Heart left ventricle (tissue), 16 donors: ENCODE measurements around the gene RNH1. TPM values are rescaled to one million over a fixed set of nuclear protein-coding genes. Genes with fewer than 3 reads are reported as not detected.

Experiments
- ATAC-seq, 4 donors: fragments of 200-7000 bp; cut with Tn5 transposase; one replicate each; pipeline ENCODE4 v1.9.1; 2020 to 2022; ENCODE audit warnings: moderate library complexity in 4 of 4, mild to moderate bottlenecking in 3 of 4, moderate number of reproducible peaks in 1 of 4
- DNase-seq, 5 donors: peaks; one replicate each; pipeline ENCODE4 v3.0.0-alpha.2; 2020
- H3K27ac ChIP-seq, 12 donors: fragments of 200-600 bp; sonication (generic) in 4 of 12; one replicate each; pipeline versions ENCODE4 v1.5.0 to v1.8.0; 2016 to 2022; ENCODE audit warnings: mild to moderate bottlenecking in 2 of 12
- H3K27me3 ChIP-seq, 9 donors: fragments of 200-600 bp; sonication (generic) in 2 of 9; one replicate each; pipeline versions ENCODE4 v1.5.1 to v1.8.0; 2016 to 2022; ENCODE audit warnings: mild to moderate bottlenecking in 3 of 9
- H3K36me3 ChIP-seq, 9 donors: fragments of 200-600 bp; sonication (generic) in 2 of 9; one replicate each; pipeline versions ENCODE4 v1.5.0 to v1.8.0; 2018 to 2022; ENCODE audit warnings: mild to moderate bottlenecking in 2 of 9
- H3K4me1 ChIP-seq, 12 donors: fragments of 200-600 bp; sonication (generic) in 4 of 12; one replicate each; pipeline versions ENCODE4 v1.5.0 to v1.8.0; 2016 to 2022; ENCODE audit warnings: mild to moderate bottlenecking in 3 of 12
- H3K4me3 ChIP-seq, 12 donors: fragments of 200-600 bp; sonication (generic) in 4 of 12; one replicate each; pipeline versions ENCODE4 v1.5.0 to v1.8.0; 2017 to 2022; ENCODE audit warnings: mild to moderate bottlenecking in 9 of 12, moderate library complexity in 4 of 12
- H3K9me3 ChIP-seq, 12 donors: fragments of 200-600 bp; sonication (generic) in 4 of 12; one replicate each; pipeline versions ENCODE4 v1.5.0 to v1.8.0; 2016 to 2022; ENCODE audit warnings: mild to moderate bottlenecking in 1 of 12
- POLR2A ChIP-seq, 2 donors: fragments of 450-650 bp; IDR thresholded peaks; one replicate each; pipeline ENCODE4 v1.6.1; 2017; ENCODE audit warnings: antibody characterized with exemption in 2 of 2, mild to moderate bottlenecking in 2 of 2, moderate library complexity in 2 of 2
- WGBS, 4 donors: extraction: QIAGEN DNeasy Blood & Tissue Kit in 2 of 4; methylation state at CpG; one replicate each; pipeline versions ENCODE4 v1.1.5 to v1.1.7; 2013 to 2018; 5-methylcytosine and 5-hydroxymethylcytosine counted together
- intact Hi-C, 10 donors: fragments of 100-400 bp; cut with DNase I; formaldehyde crosslinking; loops; one replicate each; pipeline versions ENCODE4 v1.11.1 to v1.14.2; 2022
- polyA plus RNA-seq, 2 donors: library from polyadenylated mRNA; stranded (reverse); fragments of 200-250 nt; gene quantifications; one replicate each; pipeline ENCODE4 v1.2.3, GENCODE V29; 2013
- total RNA-seq, 9 donors: library from RNA; depleted of rRNA in 2 of 9; stranded (reverse); fragments of >200 nt in 2 of 9; fragmentation: NEBNext Ultra II Directional in 3 of 9; extraction: Animal tissue kit (Norgen Biotek cat#: 25700) in 3 of 9; gene quantifications; one replicate each; pipeline versions ENCODE4 v1.1.0 to v1.2.4, GENCODE V29; 2016 to 2023
- TF ChIP-seq, protein P1 (sequence below), 12 donors: fragments of 200-600 bp; sonication (generic) in 4 of 12; IDR thresholded peaks; one replicate each; pipeline versions ENCODE4 v1.5.0 to v1.8.0; 2018 to 2022; ENCODE audit warnings: antibody characterized with exemption in 12 of 12, mild to moderate bottlenecking in 5 of 12
- donor health status: ischemic (EF 13 %, LVEDD 7.1; RV severe dilation, severe dysfunction).
- donor health status: healthy with polysubstance abuse.
- donor health status: DM: no; HTN: yes; CAD: no.
- donor health status: DM: no; HTN: no; CAD: no.
- donor health status: ischemic (EF 25% LVEDD 6.9; RV normal size, moderate dysfunction).
- donor health status: ischemic (EF 25% LVEDD 5.7; RV mildly dilated, moderate dysfunction).
- donor health status: healthy.
- donor health status: DM: yes; HTN: yes; CAD: no.
- donor health status: ischemic (EF 35%, LVEDD 5.7; RV mildly dilated, moderate dysfunction).
- donor health status: nonischemic (EF 11% LVEDD 7.7; RV severe dilation, severe dysfunction).
- donor health status: DM: yes; HTN: yes; CAD: no.
- donor health status: PGD.
- donor health status: ischemic (EF 29% LVEDD 5.4; RV normal size, mild dysfunction).
- donor health status: nonischemic (EF 23%, LVEDD 6.1; RV moderate dilation, normal function).

The RNH1 gene
- total and polyA plus RNA-seq, 11 donors: 58.2 to 247 (median 158) TPM

DNA sequence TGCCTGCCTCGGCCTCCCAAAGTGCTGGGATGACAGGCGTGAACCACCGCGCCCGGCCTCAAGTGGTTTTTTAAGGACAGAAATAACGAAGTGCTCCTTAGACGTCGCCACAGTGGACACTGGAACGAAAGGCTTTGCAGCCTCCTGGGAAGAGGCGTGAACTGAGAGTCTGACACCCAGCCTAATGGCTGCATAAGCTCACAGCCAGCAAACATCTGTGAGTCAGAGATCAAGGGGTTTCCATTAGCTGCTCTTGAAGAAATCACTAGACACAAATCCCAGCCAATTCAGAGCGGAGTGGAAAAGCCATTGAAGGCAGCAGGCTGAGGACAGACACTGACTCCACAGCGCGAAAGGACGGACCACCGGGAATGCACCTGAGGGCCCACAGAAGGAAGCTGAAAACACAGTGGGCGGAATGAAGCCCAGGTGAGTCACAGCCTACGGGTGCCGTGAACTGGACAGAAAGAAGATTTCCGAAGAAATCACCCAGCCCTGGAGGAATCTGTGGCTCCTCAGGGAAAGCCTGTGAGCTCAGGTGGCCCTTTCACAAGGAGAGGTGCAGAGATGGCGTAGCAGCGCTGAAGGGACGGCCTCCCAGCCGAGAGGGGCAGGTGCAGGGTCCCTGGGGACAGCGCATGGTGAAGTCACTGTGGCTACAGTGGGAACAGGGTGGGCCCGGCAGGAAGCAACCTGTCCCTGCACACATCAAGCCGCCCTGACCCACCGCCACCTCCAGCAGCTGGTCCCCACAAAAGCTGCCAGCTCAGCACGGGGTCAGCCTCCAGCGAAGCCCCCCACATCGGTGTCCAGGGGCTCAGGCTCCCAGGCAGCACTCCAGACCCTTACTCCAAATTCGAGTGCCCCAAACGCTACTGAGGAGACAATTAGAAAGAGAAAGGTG lies 41.9 kb upstream of the RNH1 start:
- ATAC-seq (no peak), DNase-seq (peak in 1 of 5 donors; percentile 16)
- intact Hi-C loops: no loop called here
- WGBS, 4 donors: 74 to 87% (median 80%) methylated on average over 25 to 32 of the region's 32 CpGs
- Histone ChIP-seq H3K4me1 (no peaks in the 10 kb centered on the region), H3K9me3 (no peaks in the 10 kb centered on the region), H3K36me3 (no peaks in the 10 kb centered on the region), H3K27ac (no peak overlapping the region), H3K27me3 (peaks cover under 1 to 33% (median 13%) of the 10 kb centered on the region in 9 donors), H3K4me3 (no peak overlapping the region)
- no peak for TF ChIP-seq POLR2A (IDR thresholded peaks at IDR 0.05)
- TF ChIP-seq, protein P1, sequence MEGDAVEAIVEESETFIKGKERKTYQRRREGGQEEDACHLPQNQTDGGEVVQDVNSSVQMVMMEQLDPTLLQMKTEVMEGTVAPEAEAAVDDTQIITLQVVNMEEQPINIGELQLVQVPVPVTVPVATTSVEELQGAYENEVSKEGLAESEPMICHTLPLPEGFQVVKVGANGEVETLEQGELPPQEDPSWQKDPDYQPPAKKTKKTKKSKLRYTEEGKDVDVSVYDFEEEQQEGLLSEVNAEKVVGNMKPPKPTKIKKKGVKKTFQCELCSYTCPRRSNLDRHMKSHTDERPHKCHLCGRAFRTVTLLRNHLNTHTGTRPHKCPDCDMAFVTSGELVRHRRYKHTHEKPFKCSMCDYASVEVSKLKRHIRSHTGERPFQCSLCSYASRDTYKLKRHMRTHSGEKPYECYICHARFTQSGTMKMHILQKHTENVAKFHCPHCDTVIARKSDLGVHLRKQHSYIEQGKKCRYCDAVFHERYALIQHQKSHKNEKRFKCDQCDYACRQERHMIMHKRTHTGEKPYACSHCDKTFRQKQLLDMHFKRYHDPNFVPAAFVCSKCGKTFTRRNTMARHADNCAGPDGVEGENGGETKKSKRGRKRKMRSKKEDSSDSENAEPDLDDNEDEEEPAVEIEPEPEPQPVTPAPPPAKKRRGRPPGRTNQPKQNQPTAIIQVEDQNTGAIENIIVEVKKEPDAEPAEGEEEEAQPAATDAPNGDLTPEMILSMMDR (IDR thresholded peaks at IDR 0.05): no peak

DNA sequence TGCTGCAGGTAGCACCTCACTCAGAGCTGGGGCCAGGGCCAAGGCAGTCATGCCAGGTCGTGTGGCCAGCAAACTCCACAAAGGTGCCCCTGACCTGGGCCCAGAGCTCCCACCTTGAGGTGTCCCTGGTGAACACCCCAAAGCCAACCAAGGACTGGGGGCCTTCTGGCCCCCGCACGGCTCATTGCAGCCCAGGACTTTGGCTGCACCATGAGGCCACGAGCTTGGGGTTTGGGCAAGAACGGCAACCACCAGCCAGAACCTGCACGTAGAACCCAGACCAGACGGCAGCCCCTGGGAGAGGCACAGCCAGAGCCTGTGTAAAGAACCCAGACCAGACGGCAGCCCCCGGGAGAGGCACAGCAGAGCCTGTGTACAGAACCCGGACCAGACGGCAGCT lies 38.1 kb upstream of the RNH1 start:
- no peak overlapping the region for H3K27ac ChIP-seq
- DNase-seq: peak in 2 of 5 donors; percentile 7 to 49
- H3K4me3 ChIP-seq: no peak overlapping the region
- no peaks in the 10 kb centered on the region for H3K9me3 ChIP-seq
- ATAC-seq: no peak
- WGBS, 4 donors: 73 to 85% (median 81%) methylated on average over 6 to 11 of the region's 11 CpGs
- no peak for TF ChIP-seq POLR2A (IDR thresholded peaks at IDR 0.05)
- TF ChIP-seq, protein P1 (IDR thresholded peaks at IDR 0.05): no peak
- H3K36me3 ChIP-seq: no peaks in the 10 kb centered on the region
- intact Hi-C loops: no loop called here
- no peaks in the 10 kb centered on the region for H3K4me1 ChIP-seq
- H3K27me3 ChIP-seq: peaks cover 0 to 3% (median 0%) of the 10 kb centered on the region in 9 donors

DNA sequence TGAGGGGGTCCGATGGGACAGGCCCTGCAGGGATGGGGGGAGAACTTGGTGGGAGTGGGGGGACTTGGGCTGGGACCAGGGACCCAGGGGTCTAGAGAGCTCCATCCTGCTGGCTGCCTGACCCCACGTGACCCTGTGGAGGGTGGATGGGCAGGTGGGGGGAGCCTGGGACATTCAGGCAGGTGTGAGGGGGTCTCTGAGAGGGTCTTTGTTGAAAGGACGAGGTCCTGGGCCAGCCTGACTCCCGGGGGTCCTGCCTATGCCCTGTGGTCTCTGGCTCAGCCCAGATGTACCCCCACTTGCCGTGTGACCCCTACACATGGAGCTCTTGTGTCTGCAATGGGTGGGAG lies 37.8 kb upstream of the RNH1 start:
- Histone ChIP-seq H3K9me3 (no peaks in the 10 kb centered on the region), H3K36me3 (no peaks in the 10 kb centered on the region), H3K4me3 (no peak overlapping the region), H3K27me3 (no peaks in the 10 kb centered on the region), H3K27ac (no peak overlapping the region), H3K4me1 (no peaks in the 10 kb centered on the region)
- TF ChIP-seq, protein P1 (IDR thresholded peaks at IDR 0.05): no peak
- TF ChIP-seq POLR2A (IDR thresholded peaks at IDR 0.05): no peak
- intact Hi-C loops: no loop called here
- DNase-seq: peak in 1 of 5 donors; percentile 14
- WGBS, 4 donors: 76 to 90% (median 84%) methylated on average over 2 to 5 of the region's 5 CpGs
- peak in 1 of 4 donors; percentile 6 for ATAC-seq

DNA sequence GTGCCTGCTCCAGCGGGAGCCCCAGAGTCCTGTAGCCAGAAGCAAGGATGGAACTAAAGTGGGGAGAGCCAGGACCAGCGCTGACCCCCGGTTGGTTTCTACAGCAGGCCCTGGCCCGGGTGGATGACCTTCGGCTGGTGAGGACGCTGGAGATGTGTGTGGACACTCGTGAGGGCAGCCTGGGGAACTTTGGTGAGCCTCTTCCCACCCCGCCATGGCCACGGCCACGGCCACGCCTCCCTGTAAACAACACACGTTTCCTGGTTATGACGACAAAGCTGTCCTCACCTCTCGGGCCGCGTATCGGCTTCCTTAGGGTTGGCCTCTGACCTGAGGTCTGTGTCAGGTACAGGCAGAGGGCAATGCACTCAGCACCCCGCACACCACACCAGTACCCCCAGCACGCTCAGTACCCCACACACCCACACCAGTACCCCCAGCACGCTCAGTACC lies 34.4 kb upstream of the RNH1 start:
- Histone ChIP-seq H3K4me1 (peaks cover 6 to 14% (median 12%) of the 10 kb centered on the region in 12 donors), H3K36me3 (no peaks in the 10 kb centered on the region), H3K27ac (no peak overlapping the region), H3K27me3 (peaks cover 3 to 19% (median 9%) of the 10 kb centered on the region in 9 donors), H3K9me3 (no peaks in the 10 kb centered on the region), H3K4me3 (no peak overlapping the region)
- WGBS, 4 donors: 90 to 94% (median 91%) methylated on average over 19 to 20 of the region's 20 CpGs
- no peak for TF ChIP-seq POLR2A (IDR thresholded peaks at IDR 0.05)
- TF ChIP-seq, protein P1 (IDR thresholded peaks at IDR 0.05): no peak
- ATAC-seq: no peak
- intact Hi-C loops: no loop called here
- peak in 1 of 5 donors; percentile 51 for DNase-seq
